Caki2 (cell line): ENCODE data around the gene CNTN1. TPM values are rescaled to one million over a fixed set of nuclear protein-coding genes. Genes with fewer than 3 reads are reported as not detected.
"Not testable (repeated sequence)": the region's sequence is repeated elsewhere in the genome, so short reads cannot be mapped to it uniquely, and the experiment has no call there.

ENCODE experiments used
- DNase-seq: peaks from one replicate; pipeline ENCODE4 v3.0.0-alpha.2; 2015; ENCODE audit warnings: low read depth
- in situ Hi-C: cut with HindIII; loops from 2 replicates; pipeline ENCODE4 v1.10.0; 2016; ENCODE audit warnings: low sequenced_read_pairs, low pct_unique_long_range_greater_than_20kb, mixed read lengths
- total RNA-seq: library from RNA; depleted of rRNA; stranded (reverse); fragments of >200 nt; shearing (Covaris generic); gene quantifications from 2 replicates; pipeline ENCODE4 v1.2.3, GENCODE V29; 2014; ENCODE audit warnings: low replicate concordance

Gene CNTN1
- total RNA-seq, 1 experiment from 2014 or later: not detected

GRCh38 chr12:40692765-40693206 lies 547 bp downstream of the CNTN1 start:
- no peak for DNase-seq
- in situ Hi-C loops: no loop called here

- no peak for DNase-seq
- in situ Hi-C loops: no loop called here
Measured at GRCh38 chr12:40693207-40693821, 1.1 kb downstream of the CNTN1 start.

- no peak for DNase-seq
- in situ Hi-C loops: no loop called here
Measured at GRCh38 chr12:40697566-40698259, 5.5 kb downstream of the CNTN1 start.

GRCh38 chr12:40701756-40702155 lies 9.5 kb downstream of the CNTN1 start:
- in situ Hi-C loops: no loop called here
- DNase-seq: no peak

- in situ Hi-C loops: no loop called here
Measured at GRCh38 chr12:40711121-40711520, 18.9 kb downstream of the CNTN1 start.

GRCh38 chr12:40714636-40715035 lies 22.4 kb downstream of the CNTN1 start:
- in situ Hi-C loops: no loop called here
- no peak for DNase-seq

More at GRCh38 chr12:40711121-40711520, 18.9 kb downstream of the CNTN1 start:
- no peak for DNase-seq

- in situ Hi-C loops: no loop called here
- DNase-seq: no peak
Measured at GRCh38 chr12:40716037-40716436, 23.8 kb downstream of the CNTN1 start.

GRCh38 chr12:40717576-40717975 lies 25.3 kb downstream of the CNTN1 start:
- no peak for DNase-seq

GRCh38 chr12:40718878-40719372 lies 26.7 kb downstream of the CNTN1 start:
- no peak for DNase-seq
- in situ Hi-C loops: no loop called here

More at GRCh38 chr12:40717576-40717975, 25.3 kb downstream of the CNTN1 start:
- in situ Hi-C loops: no loop called here

GRCh38 chr12:40723001-40723400 lies 30.8 kb downstream of the CNTN1 start:
- no peak for DNase-seq
- in situ Hi-C loops: no loop called here

GRCh38 chr12:40726366-40726765 lies 34.1 kb downstream of the CNTN1 start:
- in situ Hi-C loops: no loop called here

GRCh38 chr12:40727774-40728483 lies 35.7 kb downstream of the CNTN1 start:
- in situ Hi-C loops: no loop called here
- DNase-seq: no peak

More at GRCh38 chr12:40726366-40726765, 34.1 kb downstream of the CNTN1 start:
- no peak for DNase-seq

GRCh38 chr12:40730281-40730680 lies 38.0 kb downstream of the CNTN1 start:
- in situ Hi-C loops: no loop called here
- no peak for DNase-seq

- in situ Hi-C loops: no loop called here
- DNase-seq: no peak
Measured at GRCh38 chr12:40733871-40734270, 41.6 kb downstream of the CNTN1 start.

- DNase-seq: no peak
- in situ Hi-C loops: no loop called here
Measured at GRCh38 chr12:40734276-40734675, 42.0 kb downstream of the CNTN1 start.

GRCh38 chr12:40735551-40736230 lies 43.5 kb downstream of the CNTN1 start:
- in situ Hi-C loops: no loop called here
- no peak for DNase-seq

- in situ Hi-C loops: not testable (repeated sequence)
Measured at GRCh38 chr12:40737416-40737815, 45.2 kb downstream of the CNTN1 start.

GRCh38 chr12:40738856-40739255 lies 46.6 kb downstream of the CNTN1 start:
- in situ Hi-C loops: no loop called here
- DNase-seq: no peak

More at GRCh38 chr12:40737416-40737815, 45.2 kb downstream of the CNTN1 start:
- not testable (repeated sequence) for DNase-seq
